Parathyroid adenoma (tissue), 2 donors: ENCODE data around the gene SLC43A3.

Experiments
- H2AFZ ChIP-seq: fragments of 300-600 bp; sonication (generic); one replicate; pipeline ENCODE4 v1.7.0; 2017; ENCODE audit warnings: antibody characterized with exemption, mild to moderate bottlenecking
- H3K27ac ChIP-seq: fragments of 300-600 bp; sonication (generic); one replicate; pipeline ENCODE4 v1.7.0; 2017
- H3K27me3 ChIP-seq: fragments of 300-600 bp; sonication (generic); one replicate; pipeline ENCODE4 v1.7.0; 2017; ENCODE audit warnings: low read length; ENCODE audit not compliant: control insufficient read depth, insufficient read depth
- H3K36me3 ChIP-seq: fragments of 300-600 bp; sonication (generic); one replicate; pipeline ENCODE4 v1.7.0; 2017; ENCODE audit warnings: low read length; ENCODE audit not compliant: control insufficient read depth, insufficient read depth
- H3K4me1 ChIP-seq: fragments of 300-600 bp; sonication (generic); one replicate; pipeline ENCODE4 v1.7.0; 2017; ENCODE audit warnings: control low read depth
- H3K4me2 ChIP-seq: fragments of 300-600 bp; sonication (generic); one replicate; pipeline ENCODE4 v1.7.0; 2017; ENCODE audit warnings: low read length
- H3K4me3 ChIP-seq: fragments of 300-600 bp; sonication (generic); one replicate; pipeline ENCODE4 v1.7.0; 2017; ENCODE audit warnings: low read depth, low read length
- H3K79me2 ChIP-seq: fragments of 300-600 bp; sonication (generic); one replicate; pipeline ENCODE4 v1.7.0; 2017; ENCODE audit warnings: control low read depth
- H3K9ac ChIP-seq: fragments of 300-600 bp; sonication (generic); one replicate; pipeline ENCODE4 v1.7.0; 2017; ENCODE audit warnings: mild to moderate bottlenecking
- H3K9me3 ChIP-seq: fragments of 300-600 bp; sonication (generic); one replicate; pipeline ENCODE4 v1.7.0; 2017; ENCODE audit warnings: low read length; ENCODE audit not compliant: control insufficient read depth
- TF ChIP-seq, protein P1 (sequence below): fragments of 300-600 bp; sonication (generic); IDR thresholded peaks from one replicate; pipeline ENCODE4 v1.7.0; 2017; ENCODE audit warnings: antibody characterized with exemption, mild to moderate bottlenecking
- donor health status: primary hyperparathyroidism.

Gene SLC43A3

DNA sequence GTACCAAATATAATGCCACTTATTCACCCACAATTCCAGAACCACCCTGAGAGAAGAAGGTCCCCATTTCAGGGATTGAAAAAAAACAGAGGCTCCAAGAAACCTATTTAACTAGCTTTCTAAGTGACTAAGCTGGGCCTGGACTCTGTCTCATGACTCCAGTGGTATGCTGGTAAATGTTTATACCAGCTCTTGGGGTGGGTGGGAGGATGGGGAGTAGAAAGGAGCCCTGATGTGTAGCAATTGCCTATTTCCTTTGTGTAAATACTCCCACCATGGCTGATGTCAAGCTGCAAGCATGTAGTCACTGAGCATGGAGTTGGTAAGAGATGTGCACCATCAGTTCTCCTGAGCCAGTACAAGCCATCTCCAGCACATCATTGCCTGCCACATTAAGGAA, 48.7 kb downstream of the SLC43A3 start:
- Histone ChIP-seq H3K9ac (no peak overlapping the region), H3K79me2 (no peaks in the 10 kb centered on the region), H3K9me3 (no peaks in the 10 kb centered on the region), H3K4me2 (no peak overlapping the region), H3K4me3 (no peak overlapping the region), H3K4me1 (no peaks in the 10 kb centered on the region), H2AFZ (no peak overlapping the region), H3K27ac (no peak overlapping the region), H3K36me3 (no peaks in the 10 kb centered on the region), H3K27me3 (no peaks in the 10 kb centered on the region)
- TF ChIP-seq, protein P1, sequence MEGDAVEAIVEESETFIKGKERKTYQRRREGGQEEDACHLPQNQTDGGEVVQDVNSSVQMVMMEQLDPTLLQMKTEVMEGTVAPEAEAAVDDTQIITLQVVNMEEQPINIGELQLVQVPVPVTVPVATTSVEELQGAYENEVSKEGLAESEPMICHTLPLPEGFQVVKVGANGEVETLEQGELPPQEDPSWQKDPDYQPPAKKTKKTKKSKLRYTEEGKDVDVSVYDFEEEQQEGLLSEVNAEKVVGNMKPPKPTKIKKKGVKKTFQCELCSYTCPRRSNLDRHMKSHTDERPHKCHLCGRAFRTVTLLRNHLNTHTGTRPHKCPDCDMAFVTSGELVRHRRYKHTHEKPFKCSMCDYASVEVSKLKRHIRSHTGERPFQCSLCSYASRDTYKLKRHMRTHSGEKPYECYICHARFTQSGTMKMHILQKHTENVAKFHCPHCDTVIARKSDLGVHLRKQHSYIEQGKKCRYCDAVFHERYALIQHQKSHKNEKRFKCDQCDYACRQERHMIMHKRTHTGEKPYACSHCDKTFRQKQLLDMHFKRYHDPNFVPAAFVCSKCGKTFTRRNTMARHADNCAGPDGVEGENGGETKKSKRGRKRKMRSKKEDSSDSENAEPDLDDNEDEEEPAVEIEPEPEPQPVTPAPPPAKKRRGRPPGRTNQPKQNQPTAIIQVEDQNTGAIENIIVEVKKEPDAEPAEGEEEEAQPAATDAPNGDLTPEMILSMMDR: no peak

DNA sequence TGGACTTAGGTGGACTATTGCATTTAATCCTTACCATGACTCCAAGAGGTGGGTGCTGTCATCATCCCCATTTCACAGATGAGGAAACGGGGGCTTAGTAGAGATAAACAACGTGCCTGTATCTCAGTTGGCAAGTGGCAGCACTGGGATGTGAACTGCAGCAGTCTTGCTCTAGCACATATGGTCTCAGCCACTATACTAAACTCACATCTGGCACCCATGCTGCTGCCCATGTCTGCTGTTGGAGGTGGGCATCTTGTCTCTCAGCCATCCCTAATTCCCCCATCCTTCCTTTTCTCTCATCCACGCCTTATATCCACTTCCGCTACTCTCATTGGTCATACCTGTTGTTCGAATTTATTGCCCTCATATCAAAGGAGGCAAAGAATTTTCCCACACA, 49.8 kb downstream of the SLC43A3 start:
- H3K27ac ChIP-seq: no peak overlapping the region
- H3K4me1 ChIP-seq: no peaks in the 10 kb centered on the region
- no peak overlapping the region for H3K4me3 ChIP-seq
- H3K9me3 ChIP-seq: no peaks in the 10 kb centered on the region
- H3K36me3 ChIP-seq: no peaks in the 10 kb centered on the region
- H2AFZ ChIP-seq: no peak overlapping the region
- no peak overlapping the region for H3K4me2 ChIP-seq
- no peaks in the 10 kb centered on the region for H3K27me3 ChIP-seq
- H3K79me2 ChIP-seq: no peaks in the 10 kb centered on the region
- H3K9ac ChIP-seq: no peak overlapping the region
- TF ChIP-seq, protein P1: no peak

DNA sequence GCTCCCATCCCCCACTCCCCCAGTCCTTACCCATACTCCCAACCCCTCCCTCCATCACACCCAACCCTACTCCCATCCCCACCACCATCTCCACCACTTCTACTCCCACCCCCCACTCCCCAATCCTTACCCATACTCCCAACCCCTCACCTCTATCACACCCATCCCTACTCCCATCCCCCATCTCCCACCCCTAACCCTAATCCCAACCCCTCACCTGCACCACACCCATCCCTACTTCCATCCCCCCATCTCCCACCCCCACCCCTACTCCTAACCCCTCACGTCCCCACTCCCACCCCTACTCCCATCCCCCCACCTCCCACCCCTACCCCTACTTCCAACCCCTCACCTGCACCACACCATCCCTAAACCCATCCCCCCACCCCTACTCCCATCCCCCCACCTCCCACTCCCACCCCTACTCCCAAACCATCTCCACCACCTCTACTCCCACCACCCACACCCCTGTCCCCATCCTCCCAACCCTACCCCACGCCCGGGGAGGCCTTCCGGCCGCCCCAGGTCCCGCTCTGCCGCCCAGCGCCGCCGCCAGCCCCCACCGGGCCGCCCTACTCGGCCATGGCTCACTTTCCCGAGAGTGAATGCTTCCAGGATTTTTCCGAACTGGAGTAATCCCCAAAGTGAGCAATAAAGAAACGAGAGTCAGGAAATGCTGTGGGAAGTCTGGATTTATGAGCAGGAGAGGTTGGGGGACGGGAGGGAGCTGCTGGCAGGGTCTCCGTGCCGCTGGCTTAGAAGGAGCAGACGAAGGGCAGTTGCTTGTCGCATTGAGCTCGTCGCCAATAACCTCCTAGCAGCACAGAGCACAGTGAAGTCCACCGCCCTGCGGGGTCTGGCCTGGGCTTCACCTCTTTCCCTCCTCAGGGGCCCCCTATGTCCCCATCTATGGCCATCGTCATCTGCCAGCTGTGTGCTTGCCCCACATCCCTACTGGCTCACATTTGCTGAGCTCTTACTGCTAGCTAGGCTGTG, 50.5 kb downstream of the SLC43A3 start:
- H3K79me2 ChIP-seq: no peaks in the 10 kb centered on the region
- H3K9me3 ChIP-seq: no peaks in the 10 kb centered on the region
- H3K27me3 ChIP-seq: no peaks in the 10 kb centered on the region
- no peaks in the 10 kb centered on the region for H3K36me3 ChIP-seq
- no peak overlapping the region for H3K9ac ChIP-seq
- TF ChIP-seq, protein P1: no peak
- no peak overlapping the region for H3K4me3 ChIP-seq
- H3K4me2 ChIP-seq: no peak overlapping the region
- no peak overlapping the region for H2AFZ ChIP-seq
- no peak overlapping the region for H3K27ac ChIP-seq
- no peaks in the 10 kb centered on the region for H3K4me1 ChIP-seq

DNA sequence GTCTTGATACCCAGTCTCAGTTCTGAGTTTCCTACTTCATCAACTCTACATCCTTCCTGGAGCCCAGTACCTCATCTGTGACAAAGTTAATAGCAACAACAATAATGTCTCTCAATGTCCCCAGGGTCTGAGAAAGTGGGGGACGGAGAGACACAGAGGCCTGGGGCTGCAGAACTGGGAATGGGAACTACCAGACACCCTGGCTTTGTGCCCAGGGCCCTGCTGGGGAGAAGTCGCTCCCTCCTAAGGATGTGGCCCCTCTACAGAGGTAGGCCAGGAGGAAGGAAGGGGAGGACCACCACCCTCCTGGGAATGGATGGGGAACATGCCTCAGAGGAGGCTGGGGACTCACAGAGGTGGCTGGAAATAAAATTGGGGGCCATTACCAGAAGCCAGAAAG, 51.4 kb downstream of the SLC43A3 start:
- no peak overlapping the region for H3K9ac ChIP-seq

More for the DNA sequence above, 51.4 kb downstream of the SLC43A3 start:
- Histone ChIP-seq H3K27me3 (no peaks in the 10 kb centered on the region), H3K4me3 (no peak overlapping the region), H3K27ac (no peak overlapping the region), H3K36me3 (no peaks in the 10 kb centered on the region), H2AFZ (no peak overlapping the region), H3K79me2 (no peaks in the 10 kb centered on the region), H3K4me1 (no peaks in the 10 kb centered on the region), H3K9me3 (no peaks in the 10 kb centered on the region), H3K4me2 (no peak overlapping the region)
- TF ChIP-seq, protein P1: no peak
